DND-41 (cell line): ENCODE measurements around the gene CUBN.

Source experiments
- CTCF ChIP-seq: IDR thresholded peaks from 2 replicates; pipeline ENCODE4 v1.5.1; 2012; ENCODE audit warnings: borderline replicate concordance, low read length, moderate library complexity, mild to moderate bottlenecking; ENCODE audit not compliant: poor library complexity, severe bottlenecking; ENCODE audit errors: extremely low read depth
- EZH2 ChIP-seq: IDR thresholded peaks from 3 replicates; pipeline ENCODE4 v1.6.1; 2012; ENCODE audit warnings: borderline replicate concordance, low read depth, mild to moderate bottlenecking, moderate library complexity, low read length, inconsistent platforms; ENCODE audit not compliant: severe bottlenecking

DNA sequence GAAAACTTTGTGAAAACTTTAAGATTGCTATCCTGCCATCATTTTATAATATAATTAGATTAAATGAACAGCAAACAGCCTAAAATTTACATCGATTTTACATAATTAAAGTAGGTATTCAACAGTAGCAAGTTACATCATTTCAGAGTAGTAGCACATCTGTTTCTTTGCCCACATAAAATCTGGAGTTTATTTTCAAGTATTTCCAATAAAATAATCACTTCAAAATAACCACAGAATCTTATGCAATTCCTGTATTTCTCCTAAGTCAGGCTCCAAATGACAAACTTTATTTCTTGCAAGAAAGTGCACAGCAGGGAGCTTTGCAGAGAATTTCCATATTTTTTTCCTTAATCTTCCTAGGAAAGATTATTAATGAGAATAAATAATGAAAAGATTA is 82.6 kb downstream of the CUBN start:
- TF ChIP-seq CTCF (no peak), EZH2 (no peak)
